Stomach (tissue), 4 donors: ENCODE measurements around the gene PADI3.

Experiments
- EP300 ChIP-seq: sonication (generic); formaldehyde crosslinking; IDR thresholded peaks from one replicate; pipeline ENCODE4 v1.6.1; 2017; ENCODE audit warnings: antibody characterized with exemption
- POLR2A ChIP-seq, 4 donors: fragments of 450-650 bp; IDR thresholded peaks; one replicate each; pipeline ENCODE4 v1.6.1; 2016; ENCODE audit warnings: antibody characterized with exemption in 4 of 4, control low read depth in 2 of 4, mild to moderate bottlenecking in 1 of 4, moderate library complexity in 1 of 4
- POLR2AphosphoS5 ChIP-seq, 3 donors: sonication (generic); formaldehyde crosslinking; IDR thresholded peaks; one replicate each; pipeline ENCODE4 v1.6.1; 2016; ENCODE audit warnings: antibody characterized with exemption in 3 of 3
- TF ChIP-seq, protein P1 (sequence below), 7 experiments: fragments of 450-650 bp in 4 of 7; fragments of 200-600 bp in 3 of 7; sonication (generic) in 3 of 7; IDR thresholded peaks; one replicate each; pipeline ENCODE4 v1.5.1; 2016 to 2019; ENCODE audit warnings: antibody characterized with exemption in 7 of 7, control low read depth in 2 of 7, mild to moderate bottlenecking in 1 of 7

DNA sequence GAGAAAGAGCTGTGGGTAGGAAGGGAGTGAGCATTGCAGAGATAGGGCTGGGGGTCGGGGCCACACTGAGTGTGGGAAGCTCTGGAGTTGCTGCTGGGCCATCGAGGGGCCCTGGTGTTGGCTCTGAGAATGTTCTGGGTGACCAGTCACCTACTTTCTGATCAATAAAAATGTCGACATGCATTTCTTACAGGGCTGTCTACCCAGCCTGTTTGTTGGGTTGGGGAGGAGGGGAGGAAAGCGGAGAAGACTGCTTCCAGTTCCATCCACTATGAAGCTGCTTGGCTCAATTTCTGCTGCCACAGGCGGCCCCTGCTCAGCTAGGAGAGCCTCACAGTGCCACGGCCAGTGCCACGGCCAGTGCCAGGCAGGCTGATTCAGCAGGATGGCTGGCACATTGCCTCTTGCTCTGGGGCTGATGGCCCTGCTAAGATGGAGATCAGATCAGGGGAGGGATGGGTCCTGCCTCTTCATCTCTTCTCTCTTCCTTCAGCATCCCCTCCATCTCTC is 3.0 kb upstream of the PADI3 start:
- TF ChIP-seq, protein P1, sequence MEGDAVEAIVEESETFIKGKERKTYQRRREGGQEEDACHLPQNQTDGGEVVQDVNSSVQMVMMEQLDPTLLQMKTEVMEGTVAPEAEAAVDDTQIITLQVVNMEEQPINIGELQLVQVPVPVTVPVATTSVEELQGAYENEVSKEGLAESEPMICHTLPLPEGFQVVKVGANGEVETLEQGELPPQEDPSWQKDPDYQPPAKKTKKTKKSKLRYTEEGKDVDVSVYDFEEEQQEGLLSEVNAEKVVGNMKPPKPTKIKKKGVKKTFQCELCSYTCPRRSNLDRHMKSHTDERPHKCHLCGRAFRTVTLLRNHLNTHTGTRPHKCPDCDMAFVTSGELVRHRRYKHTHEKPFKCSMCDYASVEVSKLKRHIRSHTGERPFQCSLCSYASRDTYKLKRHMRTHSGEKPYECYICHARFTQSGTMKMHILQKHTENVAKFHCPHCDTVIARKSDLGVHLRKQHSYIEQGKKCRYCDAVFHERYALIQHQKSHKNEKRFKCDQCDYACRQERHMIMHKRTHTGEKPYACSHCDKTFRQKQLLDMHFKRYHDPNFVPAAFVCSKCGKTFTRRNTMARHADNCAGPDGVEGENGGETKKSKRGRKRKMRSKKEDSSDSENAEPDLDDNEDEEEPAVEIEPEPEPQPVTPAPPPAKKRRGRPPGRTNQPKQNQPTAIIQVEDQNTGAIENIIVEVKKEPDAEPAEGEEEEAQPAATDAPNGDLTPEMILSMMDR (IDR thresholded peaks at IDR 0.05) = no peak
- TF ChIP-seq POLR2A (IDR thresholded peaks at IDR 0.05) (no peak), POLR2AphosphoS5 (IDR thresholded peaks at IDR 0.05) (no peak), EP300 (no peak)
